HG03439 (cell line): ENCODE results near the gene CRACR2B.

Experiments
- ATAC-seq: cut with Tn5 transposase; IDR thresholded peaks from one replicate; pipeline ENCODE4 v1.9.1; 2021; ENCODE audit warnings: mild to moderate bottlenecking, moderate library complexity; ENCODE audit not compliant: unreplicated experiment

Gene CRACR2B

GRCh38 chr11:865462-866430 lies 38.0 kb downstream of the CRACR2B start:
- no peak for ATAC-seq

DNA sequence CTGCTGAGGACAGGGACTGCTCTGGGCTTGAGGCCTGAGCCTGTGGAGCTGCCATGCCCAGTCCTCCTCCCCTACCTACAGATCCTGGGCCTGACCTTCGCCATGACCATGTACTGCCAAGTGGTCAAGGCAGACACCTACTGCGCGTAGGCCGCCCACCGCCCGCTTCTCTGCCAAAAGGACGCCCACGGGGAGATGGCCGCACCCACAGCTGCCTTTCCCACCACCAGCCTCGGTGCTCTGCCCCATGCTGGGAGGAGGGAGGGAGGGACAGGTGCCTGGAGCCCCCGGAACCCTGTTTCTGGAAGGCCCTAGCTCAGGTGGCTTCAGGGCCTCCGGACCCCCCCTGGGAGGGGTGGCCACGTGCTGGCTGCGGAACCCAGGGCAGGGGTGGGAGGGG lies 38.8 kb downstream of the CRACR2B start:
- ATAC-seq: no peak

DNA sequence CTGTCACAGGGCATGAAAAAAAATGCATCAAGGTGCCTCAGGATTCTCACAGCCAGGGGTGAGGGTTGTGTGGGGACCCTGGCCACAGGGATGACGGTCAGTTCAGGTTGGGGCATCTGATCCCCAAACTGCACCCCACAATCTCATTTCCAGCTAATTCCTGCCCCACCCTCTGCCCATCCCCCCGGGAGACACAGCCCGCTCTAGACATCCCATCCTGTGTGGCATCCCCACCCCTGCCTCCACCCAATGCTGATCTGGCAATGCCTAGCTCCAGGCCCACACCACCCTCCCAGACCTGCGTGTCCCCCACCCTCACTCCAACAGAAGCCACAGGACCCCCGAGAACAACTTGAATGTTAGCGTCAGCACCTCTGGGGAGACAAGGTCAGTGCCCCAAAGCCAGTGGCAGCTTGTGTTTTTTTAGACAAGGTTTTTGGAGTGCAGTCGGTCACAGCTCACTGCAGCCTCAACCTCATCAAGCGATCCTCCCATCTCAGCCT lies 40.2 kb downstream of the CRACR2B start:
- ATAC-seq: no peak

GRCh38 chr11:868394-868793 lies 40.7 kb downstream of the CRACR2B start:
- ATAC-seq: no peak

- ATAC-seq: no peak
Measured at GRCh38 chr11:868802-869201, 41.1 kb downstream of the CRACR2B start.

GRCh38 chr11:869399-870126 lies 41.8 kb downstream of the CRACR2B start:
- no peak for ATAC-seq

DNA sequence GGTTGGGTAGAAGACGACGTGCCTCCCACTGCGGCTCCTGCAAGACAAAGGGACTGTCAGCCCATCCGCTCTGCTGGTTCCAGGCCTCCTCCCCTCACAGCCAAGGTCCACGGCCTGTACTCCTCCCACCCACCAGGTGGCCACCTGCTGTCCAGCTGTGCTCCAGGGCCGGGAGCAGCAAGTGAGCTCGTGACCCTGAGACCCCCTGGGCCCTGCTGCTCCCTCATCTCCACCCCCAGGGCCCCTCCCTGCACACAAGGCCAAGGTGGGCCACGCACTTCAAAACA lies 42.4 kb downstream of the CRACR2B start:
- ATAC-seq: no peak

GRCh38 chr11:870418-870817 lies 42.7 kb downstream of the CRACR2B start:
- ATAC-seq: no peak

DNA sequence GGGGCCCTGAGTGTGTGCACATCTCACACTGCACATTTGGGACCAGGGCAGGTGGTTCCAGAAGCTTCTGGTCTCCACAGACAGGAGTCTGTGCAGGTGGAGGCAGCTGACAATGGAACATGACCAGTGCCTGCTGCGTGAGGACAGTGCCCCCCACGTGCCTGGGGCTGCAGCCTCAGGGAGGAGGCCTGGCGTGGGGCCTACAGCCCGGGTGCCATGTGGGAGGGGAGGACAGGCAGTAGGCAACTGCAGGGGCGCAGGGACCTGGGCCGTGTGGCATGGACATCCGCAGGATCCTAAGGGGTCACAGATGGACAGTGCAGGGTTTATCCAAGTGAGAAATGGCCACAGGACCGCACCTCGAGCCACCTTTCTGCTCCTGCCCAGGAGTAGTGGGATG lies 43.8 kb downstream of the CRACR2B start:
- no peak for ATAC-seq

DNA sequence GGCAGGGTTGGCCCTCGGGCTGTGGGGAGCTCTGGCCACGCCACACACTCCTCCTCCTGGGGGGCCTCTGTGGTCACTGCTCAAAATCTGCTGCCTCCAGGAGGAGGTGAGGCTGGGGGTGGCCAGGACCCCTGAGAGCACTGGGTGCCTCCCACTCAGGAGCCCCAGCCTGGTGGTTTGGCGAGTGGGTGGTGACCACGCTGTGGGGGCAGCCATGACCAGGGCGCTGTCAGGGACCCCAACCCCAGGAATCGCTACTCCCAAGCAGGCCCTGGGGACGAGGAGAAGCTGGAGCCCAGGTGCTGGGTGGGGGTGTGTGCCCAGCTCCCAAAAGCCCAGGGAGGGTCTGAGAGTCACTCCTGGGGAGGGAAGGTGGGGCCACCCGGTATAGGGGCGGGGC lies 45.1 kb downstream of the CRACR2B start:
- no peak for ATAC-seq

- no peak for ATAC-seq
Measured at GRCh38 chr11:873706-874105, 46.0 kb downstream of the CRACR2B start.

GRCh38 chr11:875203-875602 lies 47.5 kb downstream of the CRACR2B start:
- no peak for ATAC-seq

DNA sequence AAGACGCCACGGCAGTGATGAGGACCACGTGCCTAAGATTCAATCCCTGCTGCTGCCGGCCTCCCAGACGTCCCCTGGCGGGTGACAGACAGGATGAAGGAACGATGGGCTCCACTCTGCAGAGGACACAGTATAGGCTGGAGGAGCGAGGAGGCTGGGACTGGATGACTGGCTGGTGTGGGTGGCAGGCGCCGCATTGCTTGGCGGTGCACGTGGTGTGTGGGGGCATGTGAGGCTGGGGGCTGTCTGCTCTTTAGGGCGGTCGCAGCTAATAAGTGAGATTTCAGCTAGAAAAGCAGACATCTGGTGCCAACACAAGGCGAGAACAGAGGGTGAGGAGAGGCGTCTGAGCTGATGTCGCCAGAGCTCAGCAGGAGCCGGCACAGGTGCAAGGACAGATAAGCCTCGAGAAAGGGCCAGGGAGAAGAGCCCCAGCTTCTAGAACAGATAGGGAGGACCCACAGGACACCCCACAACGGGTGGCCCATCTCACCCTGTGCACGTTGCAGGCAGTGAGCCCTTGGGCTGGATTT lies 48.1 kb downstream of the CRACR2B start:
- no peak for ATAC-seq

DNA sequence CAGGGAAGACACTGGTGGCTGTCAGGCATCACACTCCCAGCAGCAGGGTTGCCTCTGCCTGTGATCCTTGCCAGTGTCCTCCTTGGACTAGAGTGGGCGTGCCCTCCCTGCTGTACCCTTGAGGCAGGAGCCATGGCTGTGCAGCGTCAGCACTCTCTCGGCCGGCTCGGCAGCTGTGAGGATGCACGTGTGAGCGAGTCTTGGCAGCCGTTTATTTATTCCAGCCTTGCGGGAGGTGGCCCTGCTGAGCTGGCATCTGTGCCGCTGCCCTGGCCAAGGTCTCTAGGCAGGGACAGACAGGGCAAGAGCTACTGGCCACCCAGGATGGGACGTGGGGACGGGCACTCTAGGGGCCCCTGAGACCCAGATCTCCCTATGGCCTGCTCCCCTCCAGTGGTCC lies 48.8 kb downstream of the CRACR2B start:
- ATAC-seq: no peak

DNA sequence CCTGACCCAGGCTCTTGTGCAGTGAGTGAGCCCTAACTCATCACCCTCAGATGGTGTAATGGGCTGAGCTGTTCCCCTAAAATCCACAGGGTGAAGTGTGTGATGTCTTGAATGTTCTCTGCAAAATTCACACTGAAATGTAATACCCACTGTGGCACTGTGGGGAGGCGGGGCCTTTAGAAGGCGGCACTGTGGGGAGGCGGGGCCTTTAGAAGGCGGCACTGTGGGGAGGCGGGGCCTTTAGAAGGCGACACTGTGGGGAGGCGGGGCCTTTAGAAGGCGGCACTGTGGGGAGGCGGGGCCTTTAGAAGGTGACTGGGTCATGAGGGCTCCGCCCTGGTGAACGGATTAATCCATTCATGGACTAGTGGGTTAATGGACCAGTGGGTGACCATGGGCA lies 49.8 kb downstream of the CRACR2B start:
- no peak for ATAC-seq

DNA sequence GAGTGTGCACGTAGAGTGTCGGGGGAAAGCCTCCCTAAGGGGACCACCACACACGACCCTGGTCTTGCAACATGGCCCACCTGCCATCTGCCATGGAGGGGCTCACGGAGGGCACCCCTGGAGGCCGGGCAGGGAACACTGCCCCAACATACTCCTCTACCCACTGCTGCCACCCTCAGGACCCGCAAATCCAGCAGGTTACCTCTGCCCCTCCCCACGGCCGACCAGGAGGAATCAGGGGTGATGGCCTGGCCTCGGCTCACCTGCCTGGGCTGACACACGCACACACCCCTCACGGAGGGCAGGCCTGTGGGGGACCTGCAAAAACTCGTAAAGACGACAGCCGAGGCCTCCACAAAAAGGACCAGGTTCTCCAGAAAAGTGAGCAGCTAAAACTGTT lies 52.7 kb downstream of the CRACR2B start:
- ATAC-seq: no peak
